Endodermal cell (in vitro differentiated cells): ENCODE results near the gene HLCS. TPM values are rescaled to one million over a fixed set of nuclear protein-coding genes. Genes with fewer than 3 reads are reported as not detected.

Experiments
- DNase-seq: peaks from one replicate; pipeline ENCODE4 v3.0.0-alpha.2; 2017
- H3K27ac ChIP-seq: 2 replicates; pipeline ENCODE4 v1.5.1; 2013; ENCODE audit warnings: mild to moderate bottlenecking, low read depth, low read length, moderate library complexity
- H3K27me3 ChIP-seq: 2 replicates; pipeline ENCODE4 v1.6.1; 2013; ENCODE audit warnings: mild to moderate bottlenecking, low read length, moderate library complexity; ENCODE audit not compliant: insufficient read depth, control insufficient read depth, poor library complexity, severe bottlenecking
- H3K36me3 ChIP-seq: 2 replicates; pipeline ENCODE4 v1.7.0; 2013; ENCODE audit warnings: mild to moderate bottlenecking, low read length, moderate library complexity; ENCODE audit not compliant: control insufficient read depth, insufficient read depth
- H3K4me1 ChIP-seq: one replicate; pipeline ENCODE4 v1.7.0; 2013; ENCODE audit warnings: low read length; ENCODE audit not compliant: control insufficient read depth, insufficient read depth
- H3K4me3 ChIP-seq: 2 replicates; pipeline ENCODE4 v1.5.1; 2013; ENCODE audit warnings: mild to moderate bottlenecking, low read length, moderate library complexity
- H3K9ac ChIP-seq: 2 replicates; pipeline ENCODE4 v1.6.1; 2013; ENCODE audit warnings: mild to moderate bottlenecking, low read length, moderate library complexity; ENCODE audit not compliant: poor library complexity, severe bottlenecking; ENCODE audit errors: extremely low read depth
- H3K9me3 ChIP-seq: 2 replicates; pipeline ENCODE4 v1.6.1; 2013; ENCODE audit warnings: mild to moderate bottlenecking, low read length, moderate library complexity; ENCODE audit not compliant: control insufficient read depth
- H3K27ac Mint-ChIP-seq: 2 replicates; pipeline ENCODE4 v1.8.0; 2020; ENCODE audit warnings: mixed read lengths
- H3K27me3 Mint-ChIP-seq: 2 replicates; pipeline ENCODE4 v1.8.0; 2021; ENCODE audit warnings: mild to moderate bottlenecking, mixed read lengths; ENCODE audit not compliant: insufficient read depth
- H3K36me3 Mint-ChIP-seq: 2 replicates; pipeline ENCODE4 v1.8.0; 2020; ENCODE audit warnings: low read depth, mixed read lengths
- H3K4me1 Mint-ChIP-seq: 2 replicates; pipeline ENCODE4 v1.8.0; 2020; ENCODE audit warnings: mixed read lengths
- H3K4me3 Mint-ChIP-seq: 2 replicates; pipeline ENCODE4 v1.8.0; 2020; ENCODE audit warnings: mild to moderate bottlenecking, moderate library complexity, mixed read lengths
- H3K9me3 Mint-ChIP-seq: 2 replicates; pipeline ENCODE4 v1.8.0; 2020; ENCODE audit warnings: mild to moderate bottlenecking, mixed read lengths
- CTCF ChIP-seq: fragments of 200-600 bp; sonication (generic); conservative IDR thresholded peaks from 2 replicates; pipeline ENCODE4 v1.5.0; 2021; ENCODE audit warnings: antibody characterized with exemption, mild to moderate bottlenecking
- WGBS, 2 experiments: methylation state at CpG; one replicate each; pipeline versions ENCODE4 v1.1.5 to v1.1.7; 2013; ENCODE audit warnings: missing lambda C conversion rate in 2 of 2, mixed read lengths in 1 of 2; ENCODE audit not compliant: insufficient coverage in 1 of 2, insufficient read length in 1 of 2; 5-methylcytosine and 5-hydroxymethylcytosine counted together
- total RNA-seq, 2 donors: library from RNA; stranded (reverse); fragmentation: NEBNext Ultra II Directional in 1 of 2; extraction: Animal tissue kit (Norgen Biotek cat#: 25700) in 1 of 2; gene quantifications; 2 replicates in 1 of 2; 3 replicates in 1 of 2; pipeline ENCODE4 v1.2.1, GENCODE V29; 2021

The HLCS gene
- total RNA-seq, 2 donors from 2014 or later, result 25.0 to 30.1 TPM

- Mint-ChIP-seq H3K4me1 (peaks cover 31% of the 10 kb centered on the region), H3K27me3 (peaks cover 100% of the 10 kb centered on the region), H3K4me3 (peak overlapping the region; percentile 51), H3K36me3 (no peaks in the 10 kb centered on the region), H3K27ac (no peak overlapping the region), H3K9me3 (no peaks in the 10 kb centered on the region)
- no peak for TF ChIP-seq CTCF
- 0 to 3% methylated on average over 7 to 55 of the region's 55 CpGs for WGBS, 2 experiments
- Histone ChIP-seq H3K36me3 (no peaks in the 10 kb centered on the region), H3K27me3 (peaks cover 100% of the 10 kb centered on the region), H3K9me3 (no peaks in the 10 kb centered on the region), H3K27ac (no peak overlapping the region), H3K4me3 (no peak overlapping the region), H3K9ac (no peak overlapping the region), H3K4me1 (peaks cover 14% of the 10 kb centered on the region)
- DNase-seq, result peak; percentile 72
These were observed 257.2 kb downstream of the HLCS start for GRCh38 chr21:36709030-36709867.

- H3K9ac ChIP-seq, result no peak overlapping the region
- peak; percentile 68 for DNase-seq
- H3K4me1 ChIP-seq, result peaks cover 14% of the 10 kb centered on the region
- Mint-ChIP-seq H3K4me1 (peaks cover 31% of the 10 kb centered on the region), H3K27ac (no peak overlapping the region), H3K9me3 (no peaks in the 10 kb centered on the region), H3K27me3 (peaks cover 100% of the 10 kb centered on the region), H3K36me3 (no peaks in the 10 kb centered on the region), H3K4me3 (peak overlapping the region; percentile 46)
- 2 to 5% methylated on average over 16 to 44 of the region's 44 CpGs for WGBS, 2 experiments
- no peak overlapping the region for H3K27ac ChIP-seq
- H3K27me3 ChIP-seq, result peaks cover 100% of the 10 kb centered on the region
- no peak for TF ChIP-seq CTCF
- H3K4me3 ChIP-seq, result no peak overlapping the region
- H3K36me3 ChIP-seq, result no peaks in the 10 kb centered on the region
- H3K9me3 ChIP-seq, result no peaks in the 10 kb centered on the region
These were observed 258.0 kb downstream of the HLCS start for GRCh38 chr21:36708286-36709029.

- Mint-ChIP-seq H3K4me3 (peak overlapping the region; percentile 46), H3K9me3 (no peaks in the 10 kb centered on the region), H3K4me1 (peaks cover 31% of the 10 kb centered on the region), H3K36me3 (no peaks in the 10 kb centered on the region), H3K27ac (no peak overlapping the region), H3K27me3 (peaks cover 100% of the 10 kb centered on the region)
- H3K4me3 ChIP-seq, result no peak overlapping the region
- H3K27ac ChIP-seq, result no peak overlapping the region
- peaks cover 14% of the 10 kb centered on the region for H3K4me1 ChIP-seq
- no peak overlapping the region for H3K9ac ChIP-seq
- 0 to 2% methylated on average over 7 to 53 of the region's 53 CpGs for WGBS, 2 experiments
- no peaks in the 10 kb centered on the region for H3K9me3 ChIP-seq
- no peaks in the 10 kb centered on the region for H3K36me3 ChIP-seq
- peaks cover 100% of the 10 kb centered on the region for H3K27me3 ChIP-seq
- no peak for TF ChIP-seq CTCF
- no peak for DNase-seq
These were observed 258.6 kb downstream of the HLCS start for GRCh38 chr21:36707763-36708285.
